Fibroblast of mammary gland (primary cell): ENCODE results near the gene GPR107.

Source experiments
- DNase-seq: peaks from one replicate; pipeline ENCODE4 v3.0.0-alpha.2; 2010; ENCODE audit warnings: low read depth
- H3K4me3 ChIP-seq: 2 replicates; pipeline ENCODE4 v1.5.1; 2011; ENCODE audit warnings: low read depth, mild to moderate bottlenecking, low read length, moderate library complexity; ENCODE audit not compliant: control insufficient read depth
- CTCF ChIP-seq: conservative IDR thresholded peaks from 2 replicates; pipeline ENCODE4 v1.5.1; 2011; ENCODE audit warnings: low read depth, low read length, inconsistent platforms; ENCODE audit not compliant: control insufficient read depth, insufficient read depth

GPR107 gene

GRCh38 chr9:130183133-130183762 lies 129.5 kb downstream of the GPR107 start:
- DNase-seq = peak; percentile 42
- TF ChIP-seq CTCF = no peak
- H3K4me3 ChIP-seq = no peak overlapping the region

- no peak for DNase-seq
- no peak for TF ChIP-seq CTCF
Observed at GRCh38 chr9:130185017-130185416, 131.3 kb downstream of the GPR107 start.

GRCh38 chr9:130185490-130186031 lies 131.9 kb downstream of the GPR107 start:
- no peak overlapping the region for H3K4me3 ChIP-seq
- DNase-seq = no peak
- TF ChIP-seq CTCF = no peak

More at GRCh38 chr9:130185017-130185416, 131.3 kb downstream of the GPR107 start:
- H3K4me3 ChIP-seq = no peak overlapping the region

GRCh38 chr9:130186051-130186450 lies 132.3 kb downstream of the GPR107 start:
- DNase-seq = no peak
- no peak for TF ChIP-seq CTCF
- H3K4me3 ChIP-seq = no peak overlapping the region

- TF ChIP-seq CTCF = no peak
- DNase-seq = peak; percentile 52
- H3K4me3 ChIP-seq = no peak overlapping the region
Observed at GRCh38 chr9:130186839-130187522, 133.3 kb downstream of the GPR107 start.

GRCh38 chr9:130187523-130187846 lies 133.8 kb downstream of the GPR107 start:
- no peak for TF ChIP-seq CTCF
- DNase-seq = no peak
- no peak overlapping the region for H3K4me3 ChIP-seq
